ENCODE measurements around the gene CPEB1.

DNA sequence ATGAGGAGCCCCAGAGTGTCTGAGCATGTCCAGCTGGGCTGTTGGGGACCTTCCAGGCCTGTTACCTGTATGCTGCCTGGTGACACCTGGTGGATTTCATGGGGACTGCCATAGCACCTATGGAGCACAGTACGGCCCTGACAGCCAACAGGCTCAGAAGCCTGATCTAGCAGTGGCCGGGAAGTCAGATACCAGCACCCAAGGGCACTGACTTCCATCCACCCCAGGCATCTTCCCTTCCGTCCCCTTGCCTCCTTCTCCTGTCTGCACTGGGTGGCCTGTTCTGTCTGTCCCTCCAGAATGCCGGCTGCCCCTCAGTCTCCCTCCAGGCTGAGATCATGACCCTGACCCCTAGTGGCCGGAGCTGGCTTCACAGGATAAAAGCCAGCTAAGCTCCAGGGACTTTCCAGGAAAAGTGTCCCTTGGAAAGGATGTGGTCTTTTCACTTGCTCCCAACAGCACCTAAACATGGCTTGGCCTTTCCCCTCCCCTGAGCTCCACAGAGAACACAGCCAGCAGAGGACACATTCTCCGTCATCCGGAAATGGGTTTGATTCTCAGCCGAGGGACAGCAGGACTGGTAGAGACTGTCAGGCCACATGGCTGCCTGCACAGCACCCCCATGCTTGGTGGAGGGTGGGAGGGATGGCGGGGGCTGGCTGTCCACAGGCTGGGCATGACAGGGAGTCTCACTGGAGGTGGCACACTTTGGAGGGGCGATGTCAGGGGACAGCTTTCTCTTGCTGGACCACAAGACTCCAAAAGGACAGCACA lies 116.4 kb downstream of the CPEB1 start:
- TF ChIP-seq, protein P1, sequence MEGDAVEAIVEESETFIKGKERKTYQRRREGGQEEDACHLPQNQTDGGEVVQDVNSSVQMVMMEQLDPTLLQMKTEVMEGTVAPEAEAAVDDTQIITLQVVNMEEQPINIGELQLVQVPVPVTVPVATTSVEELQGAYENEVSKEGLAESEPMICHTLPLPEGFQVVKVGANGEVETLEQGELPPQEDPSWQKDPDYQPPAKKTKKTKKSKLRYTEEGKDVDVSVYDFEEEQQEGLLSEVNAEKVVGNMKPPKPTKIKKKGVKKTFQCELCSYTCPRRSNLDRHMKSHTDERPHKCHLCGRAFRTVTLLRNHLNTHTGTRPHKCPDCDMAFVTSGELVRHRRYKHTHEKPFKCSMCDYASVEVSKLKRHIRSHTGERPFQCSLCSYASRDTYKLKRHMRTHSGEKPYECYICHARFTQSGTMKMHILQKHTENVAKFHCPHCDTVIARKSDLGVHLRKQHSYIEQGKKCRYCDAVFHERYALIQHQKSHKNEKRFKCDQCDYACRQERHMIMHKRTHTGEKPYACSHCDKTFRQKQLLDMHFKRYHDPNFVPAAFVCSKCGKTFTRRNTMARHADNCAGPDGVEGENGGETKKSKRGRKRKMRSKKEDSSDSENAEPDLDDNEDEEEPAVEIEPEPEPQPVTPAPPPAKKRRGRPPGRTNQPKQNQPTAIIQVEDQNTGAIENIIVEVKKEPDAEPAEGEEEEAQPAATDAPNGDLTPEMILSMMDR (IDR thresholded peaks at IDR 0.05), result peak; percentile 49 to 95 (median 85)
- no peak for TF ChIP-seq POLR2A (IDR thresholded peaks at IDR 0.05)

Data from Peyer's patch (tissue), 4 donors.